Stimulated activated effector memory CD8-positive, alpha-beta T cell treated with anti-CD3 and anti-CD28 coated beads, Interleukin-12 subunit alpha, Interleukin-12 subunit beta, amount 100 ng/mL, for 72 hours (primary cell): ENCODE measurements around the gene SPRED1.

Experiments
- ATAC-seq: fragments of 150-1000 bp; cut with Tn5 transposase; 2 replicates; pipeline ENCODE4 v1.10.0; 2021
- DNase-seq, 2 donors: peaks; one replicate each; pipeline ENCODE4 v3.0.0; 2021 to 2022; ENCODE audit warnings: low spot score in 2 of 2
- H3K27ac Mint-ChIP-seq: one replicate; pipeline ENCODE4 v1.8.0; 2022; ENCODE audit warnings: mild to moderate bottlenecking, mixed read lengths
- H3K36me3 Mint-ChIP-seq: one replicate; pipeline ENCODE4 v1.8.0; 2022; ENCODE audit warnings: mild to moderate bottlenecking, mixed read lengths
- H3K4me1 Mint-ChIP-seq: one replicate; pipeline ENCODE4 v1.8.0; 2022; ENCODE audit warnings: mixed read lengths
- H3K4me3 Mint-ChIP-seq: one replicate; pipeline ENCODE4 v1.8.0; 2022; ENCODE audit warnings: mild to moderate bottlenecking, mixed read lengths
- H3K9me3 Mint-ChIP-seq: one replicate; pipeline ENCODE4 v1.8.0; 2022; ENCODE audit warnings: mixed read lengths

The SPRED1 gene

DNA sequence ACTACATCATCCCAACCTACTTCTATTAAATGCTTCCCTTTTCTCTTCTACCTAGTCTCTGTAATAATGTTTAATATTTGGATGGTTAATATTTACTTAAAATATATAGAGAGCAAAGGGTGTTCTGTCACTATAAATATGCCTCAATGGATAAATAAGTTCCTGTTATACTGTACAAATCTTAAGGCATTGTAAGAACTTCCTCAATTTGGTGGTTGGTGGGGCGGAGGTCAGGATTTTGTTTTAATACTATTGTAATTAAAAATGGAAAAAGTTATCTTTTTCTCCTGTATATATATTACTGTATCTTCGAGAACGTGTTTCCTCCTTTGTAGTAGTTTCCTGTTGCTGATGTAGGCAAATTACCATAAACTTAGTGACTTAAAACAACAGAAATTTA is 41.5 kb downstream of the SPRED1 start:
- DNase-seq = no peak
- no peaks in the 10 kb centered on the region for H3K4me1 Mint-ChIP-seq

DNA sequence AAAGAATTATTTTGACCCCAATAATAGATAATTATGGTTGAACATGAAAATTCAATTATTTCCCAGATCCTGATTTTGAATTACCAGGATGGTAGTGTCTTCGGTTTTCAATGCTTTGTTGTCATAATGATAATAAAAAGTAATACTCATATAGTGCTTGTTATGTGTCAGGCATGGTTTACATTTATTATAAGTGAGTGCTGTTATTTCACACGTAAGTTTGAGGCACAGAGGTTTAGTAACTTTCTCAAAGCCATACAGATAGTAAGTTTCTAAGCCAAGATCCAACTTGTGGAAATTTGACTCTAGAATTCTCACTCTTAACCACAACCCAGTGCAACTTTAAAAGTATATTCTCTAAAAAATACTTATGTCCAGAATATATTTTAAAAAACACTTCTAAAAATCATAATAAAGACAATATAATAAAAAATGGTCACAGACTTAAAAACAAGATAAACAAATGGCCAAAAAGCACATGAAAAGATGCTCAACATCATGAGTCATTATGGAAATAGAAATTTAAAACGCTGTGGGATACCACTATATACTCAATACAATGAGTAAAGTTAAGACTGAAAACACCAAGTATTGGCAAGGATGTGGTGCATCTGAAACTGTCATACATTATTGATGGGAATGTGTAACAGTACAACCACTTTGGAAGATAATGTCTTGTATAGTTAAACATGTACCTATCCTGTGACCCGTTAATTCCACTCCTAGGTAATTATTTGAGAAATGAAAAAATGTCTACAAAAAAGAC is 45.2 kb downstream of the SPRED1 start:
- H3K4me3 Mint-ChIP-seq = no peak overlapping the region
- H3K9me3 Mint-ChIP-seq = no peaks in the 10 kb centered on the region
- peaks cover 18% of the 10 kb centered on the region for H3K4me1 Mint-ChIP-seq
- H3K27ac Mint-ChIP-seq = no peak overlapping the region
- ATAC-seq (peak; percentile 92), DNase-seq (no peak)
- no peaks in the 10 kb centered on the region for H3K36me3 Mint-ChIP-seq

More for the DNA sequence above, 41.5 kb downstream of the SPRED1 start:
- no peak overlapping the region for H3K4me3 Mint-ChIP-seq
- no peak overlapping the region for H3K27ac Mint-ChIP-seq
- H3K9me3 Mint-ChIP-seq = no peaks in the 10 kb centered on the region
- ATAC-seq = no peak
- H3K36me3 Mint-ChIP-seq = no peaks in the 10 kb centered on the region

DNA sequence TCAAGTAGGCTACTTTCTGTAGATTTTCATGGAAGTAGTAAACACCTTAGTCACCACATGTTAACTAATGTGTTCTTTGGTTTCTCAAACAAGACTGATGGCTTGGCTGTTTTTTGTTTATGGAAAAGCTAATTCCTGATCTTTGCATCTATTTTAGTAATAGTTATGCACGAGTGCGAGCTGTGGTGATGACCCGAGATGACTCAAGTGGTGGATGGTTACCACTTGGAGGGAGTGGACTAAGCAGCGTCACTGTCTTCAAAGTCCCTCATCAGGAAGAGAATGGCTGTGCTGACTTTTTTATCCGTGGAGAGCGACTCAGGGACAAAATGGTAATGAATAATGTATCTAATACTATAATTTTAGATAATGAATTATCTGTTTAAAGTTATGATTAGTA is 46.6 kb downstream of the SPRED1 start:
- no peak for ATAC-seq
- Mint-ChIP-seq H3K4me1 (peaks cover 19% of the 10 kb centered on the region), H3K9me3 (no peaks in the 10 kb centered on the region), H3K4me3 (no peak overlapping the region), H3K36me3 (no peaks in the 10 kb centered on the region), H3K27ac (no peak overlapping the region)
- DNase-seq = no peak

DNA sequence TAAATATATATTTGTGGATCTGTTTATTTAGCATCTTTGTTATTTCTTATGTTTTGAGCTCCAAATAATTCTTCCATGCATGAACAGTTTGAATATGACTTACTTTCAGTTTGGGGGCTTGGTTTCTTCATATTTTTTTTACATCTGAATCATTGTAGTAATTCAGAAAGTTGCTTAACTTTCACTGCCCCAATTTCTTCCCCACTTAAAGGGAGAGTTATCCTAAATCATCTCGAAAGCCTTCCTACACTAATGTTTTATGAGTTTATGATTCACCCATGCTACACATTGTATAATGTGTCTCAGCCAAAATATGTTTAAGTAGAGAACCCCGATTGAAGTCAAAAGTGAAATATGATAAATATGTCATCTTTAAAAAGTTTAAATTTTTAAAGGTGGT is 47.8 kb downstream of the SPRED1 start:
- no peaks in the 10 kb centered on the region for H3K36me3 Mint-ChIP-seq
- DNase-seq (no peak), ATAC-seq (peak; percentile 82)
- peaks cover 19% of the 10 kb centered on the region for H3K4me1 Mint-ChIP-seq
- H3K27ac Mint-ChIP-seq = no peak overlapping the region
- H3K4me3 Mint-ChIP-seq = no peak overlapping the region
- H3K9me3 Mint-ChIP-seq = no peaks in the 10 kb centered on the region

DNA sequence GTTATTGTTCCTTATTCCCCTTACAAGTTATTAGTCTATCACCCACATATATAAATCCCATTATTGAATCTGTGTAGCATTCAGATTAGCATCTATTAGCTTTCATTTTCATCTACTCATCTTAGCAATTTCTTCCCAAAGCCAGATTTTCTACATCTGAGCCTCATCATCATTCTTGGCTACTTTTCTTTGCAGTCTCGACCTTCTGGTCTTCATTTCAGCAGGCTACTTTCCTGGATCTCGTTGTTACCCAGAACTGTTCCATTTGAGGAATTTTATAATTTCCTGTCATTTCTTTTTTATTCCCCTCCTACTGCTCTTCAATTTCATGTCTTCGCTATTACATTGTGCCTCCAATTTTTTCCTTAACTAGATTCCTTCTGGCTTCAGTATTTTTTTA is 51.8 kb downstream of the SPRED1 start:
- Mint-ChIP-seq H3K9me3 (no peaks in the 10 kb centered on the region), H3K4me3 (no peak overlapping the region), H3K36me3 (no peaks in the 10 kb centered on the region), H3K27ac (no peak overlapping the region), H3K4me1 (peaks cover 45% of the 10 kb centered on the region)
- ATAC-seq (no peak), DNase-seq (no peak)

DNA sequence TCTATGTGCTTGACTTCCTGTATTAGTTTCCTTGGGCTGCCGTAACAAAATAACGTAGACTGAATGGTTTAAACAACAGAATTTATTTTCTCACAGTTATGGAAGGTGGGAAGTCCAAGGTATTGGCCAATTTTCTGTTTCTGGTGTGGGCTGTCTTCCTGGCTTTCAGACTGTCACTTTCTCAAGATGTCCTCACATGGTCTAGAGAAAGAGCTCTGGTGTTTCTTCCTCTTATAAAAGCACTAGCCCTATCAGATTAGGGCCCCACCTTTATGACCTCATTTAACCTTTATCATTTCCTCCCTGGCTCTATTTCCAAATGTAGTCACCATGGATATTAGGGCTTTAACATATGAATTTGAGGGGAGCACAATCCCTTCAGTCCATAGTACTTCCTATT is 54.6 kb downstream of the SPRED1 start:
- Mint-ChIP-seq H3K9me3 (no peaks in the 10 kb centered on the region), H3K27ac (no peak overlapping the region), H3K4me3 (no peak overlapping the region), H3K4me1 (peaks cover 33% of the 10 kb centered on the region), H3K36me3 (no peaks in the 10 kb centered on the region)
- ATAC-seq (no peak), DNase-seq (no peak)

DNA sequence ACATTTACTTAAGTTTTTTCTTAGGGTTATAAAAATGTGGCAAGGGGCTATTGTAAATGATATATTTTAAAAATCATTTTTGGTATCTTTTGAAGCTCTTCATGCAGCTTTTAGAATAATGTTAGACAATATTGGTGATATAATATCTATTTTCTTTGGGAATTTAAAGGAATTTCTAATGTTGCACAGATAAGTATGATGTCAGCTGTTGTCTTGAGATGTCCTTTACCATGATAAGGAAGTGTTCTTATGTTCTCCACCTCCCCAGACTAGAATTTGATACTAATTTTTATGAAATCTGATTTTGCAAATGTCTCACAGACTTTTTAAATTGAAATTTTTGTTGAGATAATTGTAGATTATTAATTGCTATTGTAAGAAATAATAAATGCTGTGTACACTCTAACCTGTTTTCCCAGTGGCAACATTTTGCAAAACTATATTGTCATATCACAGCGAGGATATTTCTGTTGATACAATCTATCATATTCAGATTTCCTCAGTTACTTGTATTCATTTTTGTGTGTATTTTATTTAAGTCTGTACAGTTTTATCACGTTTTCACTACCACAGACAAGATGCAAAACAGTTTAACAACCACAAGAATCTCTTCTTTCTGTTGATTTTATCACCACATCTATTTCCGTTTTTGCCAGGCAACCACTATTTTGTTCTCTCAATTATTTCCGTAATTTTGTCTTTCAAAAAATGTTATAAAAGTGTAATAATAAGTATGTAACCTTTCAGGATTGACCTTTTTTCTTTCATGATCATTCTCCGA is 55.4 kb downstream of the SPRED1 start:
- DNase-seq (no peak), ATAC-seq (peak; percentile 37)
- Mint-ChIP-seq H3K4me1 (peaks cover 27% of the 10 kb centered on the region), H3K9me3 (no peaks in the 10 kb centered on the region), H3K4me3 (no peak overlapping the region), H3K36me3 (no peaks in the 10 kb centered on the region), H3K27ac (no peak overlapping the region)

DNA sequence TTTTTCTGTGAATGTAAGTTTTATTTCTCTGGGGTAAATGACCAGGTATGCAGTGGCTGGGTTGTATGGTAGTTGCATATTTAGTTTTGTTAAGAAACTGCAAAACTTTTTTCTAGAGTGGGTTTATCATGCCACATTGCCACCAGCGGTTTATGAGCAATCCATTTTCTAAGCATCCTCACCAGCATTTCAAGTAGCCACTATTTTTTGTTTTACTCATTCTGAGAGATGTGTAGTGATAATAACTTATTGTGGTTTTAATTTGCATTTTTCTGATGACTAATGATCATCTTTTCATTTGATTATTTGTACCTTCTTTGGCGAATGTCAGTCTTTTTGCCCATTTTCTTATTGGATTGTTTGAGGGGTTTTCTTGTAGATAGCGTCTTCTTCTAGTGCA is 56.2 kb downstream of the SPRED1 start:
- Mint-ChIP-seq H3K27ac (peak overlapping the region; percentile 12), H3K4me1 (peaks cover 27% of the 10 kb centered on the region), H3K36me3 (no peaks in the 10 kb centered on the region), H3K9me3 (no peaks in the 10 kb centered on the region), H3K4me3 (no peak overlapping the region)
- ATAC-seq (peak; percentile 98), DNase-seq (peak in 1 of 2 donors; percentile 62)

DNA sequence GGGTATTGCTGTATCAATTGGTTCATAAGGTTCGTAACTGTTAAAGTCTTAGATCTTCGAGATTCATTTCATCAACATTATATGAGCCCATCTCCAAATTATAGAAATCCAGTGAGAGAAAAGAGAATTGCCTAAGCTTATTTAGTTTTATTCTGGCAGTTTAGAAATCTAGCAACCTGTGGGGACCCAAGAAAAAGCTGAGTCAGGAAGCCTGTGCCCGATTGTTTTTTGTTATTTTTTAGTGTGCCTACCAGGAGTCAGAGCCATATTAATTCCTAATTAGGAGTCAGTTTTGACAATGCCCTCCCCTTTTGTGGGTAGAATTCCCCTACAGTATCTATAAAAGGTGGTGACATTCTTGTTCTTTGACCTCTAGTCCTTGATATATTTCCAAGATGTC is 59.6 kb downstream of the SPRED1 start:
- no peaks in the 10 kb centered on the region for H3K36me3 Mint-ChIP-seq
- no peak overlapping the region for H3K4me3 Mint-ChIP-seq
- no peak overlapping the region for H3K27ac Mint-ChIP-seq
- ATAC-seq = no peak
- no peak for DNase-seq
- H3K9me3 Mint-ChIP-seq = no peaks in the 10 kb centered on the region
- H3K4me1 Mint-ChIP-seq = peaks cover 20% of the 10 kb centered on the region

DNA sequence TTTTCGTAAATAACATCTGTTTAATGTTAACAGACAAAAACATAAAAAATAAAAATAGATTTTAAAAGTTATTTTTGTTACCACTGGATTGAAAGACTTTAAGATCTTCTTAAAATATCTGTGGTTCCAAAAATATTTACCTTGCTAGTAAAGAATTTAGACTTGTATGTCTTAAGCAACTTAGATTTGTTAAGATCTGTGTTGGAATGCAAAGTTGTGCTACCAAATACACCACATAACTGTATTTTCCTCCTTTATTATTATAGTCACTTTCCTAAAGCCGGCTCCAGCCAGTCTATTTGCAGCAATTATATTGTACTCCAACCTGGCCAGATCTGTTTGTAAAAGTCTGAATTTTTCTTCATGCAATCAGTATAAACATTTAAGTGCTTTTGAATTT is 63.7 kb downstream of the SPRED1 start:
- H3K4me1 Mint-ChIP-seq = no peaks in the 10 kb centered on the region
- H3K27ac Mint-ChIP-seq = no peak overlapping the region
- H3K4me3 Mint-ChIP-seq = no peak overlapping the region
- ATAC-seq = no peak
- no peaks in the 10 kb centered on the region for H3K9me3 Mint-ChIP-seq
- no peaks in the 10 kb centered on the region for H3K36me3 Mint-ChIP-seq
- no peak for DNase-seq

DNA sequence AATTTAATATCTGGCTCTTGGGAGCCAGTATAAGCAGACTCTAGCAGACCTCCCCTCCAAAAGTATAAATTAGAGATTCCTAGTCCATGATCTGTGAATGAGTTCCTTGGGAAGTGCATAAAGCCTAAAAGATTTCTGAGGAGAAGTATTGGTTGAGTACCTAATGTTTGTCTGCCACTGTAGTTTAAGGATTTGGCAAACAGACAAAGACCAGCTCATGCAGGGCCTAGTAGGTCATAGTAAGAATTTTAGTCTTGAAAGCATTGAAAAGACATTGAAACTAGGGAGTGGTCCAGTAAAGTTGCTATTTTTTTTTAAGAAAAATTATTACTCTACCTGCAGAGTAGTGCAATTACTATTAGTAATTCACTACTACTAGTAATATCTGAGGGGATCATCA is 67.5 kb downstream of the SPRED1 start:
- Mint-ChIP-seq H3K9me3 (no peaks in the 10 kb centered on the region), H3K27ac (no peak overlapping the region), H3K4me3 (no peak overlapping the region), H3K36me3 (no peaks in the 10 kb centered on the region), H3K4me1 (no peaks in the 10 kb centered on the region)
- DNase-seq (no peak), ATAC-seq (no peak)

DNA sequence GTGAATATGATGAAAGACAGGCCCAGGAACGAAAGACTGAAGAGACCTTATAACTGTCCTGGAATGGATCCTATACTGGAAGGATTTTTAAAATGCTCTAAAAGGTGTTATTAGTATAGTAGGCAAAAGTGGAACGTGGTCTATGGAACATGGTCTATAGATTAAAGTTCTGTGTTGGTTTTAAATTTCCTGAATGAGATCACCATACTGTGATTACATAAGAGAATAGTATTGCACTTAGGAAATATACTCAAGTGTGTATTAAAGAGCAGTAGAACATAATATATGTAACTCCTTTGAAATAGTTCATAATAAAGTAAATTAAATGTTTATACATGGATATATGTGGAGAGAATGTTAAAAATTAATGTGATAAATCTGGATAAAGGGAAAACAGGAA is 68.2 kb downstream of the SPRED1 start:
- H3K4me3 Mint-ChIP-seq = no peak overlapping the region
- no peaks in the 10 kb centered on the region for H3K4me1 Mint-ChIP-seq
- H3K36me3 Mint-ChIP-seq = no peaks in the 10 kb centered on the region
- no peaks in the 10 kb centered on the region for H3K9me3 Mint-ChIP-seq
- DNase-seq (no peak), ATAC-seq (no peak)
- H3K27ac Mint-ChIP-seq = no peak overlapping the region

DNA sequence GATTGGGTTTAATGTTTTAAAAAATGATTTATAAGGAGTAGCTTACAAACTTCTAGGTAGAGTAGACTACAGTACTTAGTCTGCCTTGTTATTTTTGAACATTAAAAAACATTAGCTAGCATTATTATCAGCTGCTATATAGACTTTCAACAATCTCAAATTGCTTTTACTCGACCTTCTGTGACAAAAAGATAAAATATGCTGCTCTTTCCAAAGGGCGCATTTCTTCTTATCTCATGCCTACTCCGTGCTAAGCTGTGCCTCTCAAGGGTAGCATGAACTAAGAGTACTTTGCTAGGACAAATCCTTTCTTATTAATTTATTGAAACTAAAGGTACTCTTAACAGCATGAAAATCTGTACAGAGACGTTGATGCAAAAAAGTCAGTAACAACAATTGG is 71.3 kb downstream of the SPRED1 start:
- no peaks in the 10 kb centered on the region for H3K4me1 Mint-ChIP-seq
- DNase-seq (no peak), ATAC-seq (no peak)
- no peak overlapping the region for H3K4me3 Mint-ChIP-seq
- no peaks in the 10 kb centered on the region for H3K9me3 Mint-ChIP-seq
- H3K27ac Mint-ChIP-seq = no peak overlapping the region
- no peaks in the 10 kb centered on the region for H3K36me3 Mint-ChIP-seq

DNA sequence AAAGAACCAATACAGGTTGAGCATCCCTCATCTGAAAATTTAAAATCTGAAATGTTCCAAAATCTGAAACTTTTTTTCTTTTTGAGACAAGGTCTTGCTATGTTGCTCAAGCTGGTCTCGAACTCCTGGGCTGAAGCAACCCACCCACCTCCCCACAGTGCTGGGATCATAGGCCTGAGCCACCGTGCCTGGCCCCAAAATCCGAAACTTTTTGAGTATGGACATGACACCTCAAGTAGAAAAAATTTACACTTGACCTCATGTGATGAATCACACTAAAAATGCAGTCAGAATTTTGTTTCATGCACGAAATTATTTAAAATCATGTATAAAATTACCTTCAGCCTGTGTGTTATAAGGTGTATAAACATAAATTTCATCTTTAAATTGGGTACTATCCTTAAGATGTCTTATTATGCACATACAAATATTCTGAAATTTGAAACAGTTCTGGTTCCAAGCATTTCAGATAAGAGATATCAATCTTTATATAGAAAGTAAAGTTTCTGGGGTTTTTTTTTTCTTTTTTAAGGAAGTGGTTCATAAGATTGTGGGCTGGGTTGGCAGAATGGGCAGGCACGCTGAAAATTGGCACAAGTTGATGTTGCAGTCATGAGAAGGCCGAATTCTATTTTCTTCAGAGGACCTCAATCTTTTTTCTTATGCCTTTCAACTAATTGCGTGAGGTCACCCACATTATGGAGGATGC is 72.5 kb downstream of the SPRED1 start:
- DNase-seq (no peak), ATAC-seq (no peak)
- H3K4me1 Mint-ChIP-seq = no peaks in the 10 kb centered on the region
- no peaks in the 10 kb centered on the region for H3K36me3 Mint-ChIP-seq
- no peak overlapping the region for H3K4me3 Mint-ChIP-seq
- H3K9me3 Mint-ChIP-seq = no peaks in the 10 kb centered on the region
- H3K27ac Mint-ChIP-seq = no peak overlapping the region

DNA sequence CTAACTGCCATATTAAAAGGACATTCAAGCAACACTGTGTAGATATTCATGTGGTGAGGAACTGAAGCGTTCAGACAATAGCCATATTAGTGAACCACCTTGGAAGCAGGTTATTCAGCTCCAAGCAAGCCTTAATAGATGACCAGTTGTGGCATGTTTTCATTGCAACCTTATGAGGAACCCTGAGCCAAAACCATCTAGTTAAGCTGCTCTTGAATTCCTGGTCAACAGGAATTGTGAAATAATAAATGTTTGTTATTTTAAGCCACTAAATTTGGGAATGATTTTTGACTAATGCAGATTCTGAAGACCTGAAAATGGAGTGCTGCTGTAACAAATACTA is 73.0 kb downstream of the SPRED1 start:
- H3K4me1 Mint-ChIP-seq = no peaks in the 10 kb centered on the region
- H3K9me3 Mint-ChIP-seq = no peaks in the 10 kb centered on the region
- ATAC-seq = no peak
- H3K27ac Mint-ChIP-seq = no peak overlapping the region
- H3K4me3 Mint-ChIP-seq = no peak overlapping the region
- DNase-seq = no peak
- H3K36me3 Mint-ChIP-seq = no peaks in the 10 kb centered on the region

DNA sequence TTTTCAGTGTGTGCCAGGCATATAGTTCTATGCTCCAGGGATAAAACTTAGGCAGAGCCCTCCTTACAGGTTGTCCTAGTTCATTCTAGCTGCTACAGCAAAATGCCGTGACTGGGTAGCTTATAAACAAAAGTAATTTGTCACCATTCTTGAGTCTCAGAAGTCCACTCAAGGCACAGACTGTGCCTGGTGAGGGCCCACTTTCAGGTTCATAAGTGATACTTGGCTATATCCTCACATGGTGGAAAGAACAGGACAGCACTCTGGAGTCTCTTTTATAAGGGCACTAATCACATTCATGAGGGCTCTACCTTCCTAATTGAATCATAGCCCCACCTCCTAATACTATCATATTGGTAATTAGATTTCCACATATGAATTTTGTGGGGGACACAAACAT is 80.1 kb downstream of the SPRED1 start:
- H3K36me3 Mint-ChIP-seq = no peaks in the 10 kb centered on the region
- H3K9me3 Mint-ChIP-seq = no peaks in the 10 kb centered on the region
- no peak overlapping the region for H3K27ac Mint-ChIP-seq
- ATAC-seq (no peak), DNase-seq (no peak)
- H3K4me3 Mint-ChIP-seq = no peak overlapping the region
- H3K4me1 Mint-ChIP-seq = no peaks in the 10 kb centered on the region
